ENCODE measurements around the gene NMNAT3.

DNA sequence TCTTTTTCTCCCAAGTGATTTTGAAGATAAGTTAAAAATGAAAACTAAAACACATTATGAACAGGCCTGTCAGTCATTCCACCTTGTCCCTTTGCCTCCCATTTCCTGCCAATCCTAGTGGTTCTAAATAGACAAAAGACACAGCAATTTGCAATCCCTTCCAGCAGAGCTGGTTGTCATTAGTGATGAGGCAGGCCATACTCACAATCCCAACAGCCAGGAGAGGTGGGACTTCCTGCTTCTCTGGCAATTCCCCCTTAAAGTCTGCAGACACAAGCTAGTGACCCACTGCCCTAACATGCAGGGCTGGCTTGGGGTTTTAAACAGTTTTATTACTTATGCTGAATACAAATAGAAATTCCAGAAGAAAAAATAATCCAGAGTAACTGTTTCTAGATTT, 99.9 kb downstream of the NMNAT3 start:
- TF ChIP-seq, protein P1, sequence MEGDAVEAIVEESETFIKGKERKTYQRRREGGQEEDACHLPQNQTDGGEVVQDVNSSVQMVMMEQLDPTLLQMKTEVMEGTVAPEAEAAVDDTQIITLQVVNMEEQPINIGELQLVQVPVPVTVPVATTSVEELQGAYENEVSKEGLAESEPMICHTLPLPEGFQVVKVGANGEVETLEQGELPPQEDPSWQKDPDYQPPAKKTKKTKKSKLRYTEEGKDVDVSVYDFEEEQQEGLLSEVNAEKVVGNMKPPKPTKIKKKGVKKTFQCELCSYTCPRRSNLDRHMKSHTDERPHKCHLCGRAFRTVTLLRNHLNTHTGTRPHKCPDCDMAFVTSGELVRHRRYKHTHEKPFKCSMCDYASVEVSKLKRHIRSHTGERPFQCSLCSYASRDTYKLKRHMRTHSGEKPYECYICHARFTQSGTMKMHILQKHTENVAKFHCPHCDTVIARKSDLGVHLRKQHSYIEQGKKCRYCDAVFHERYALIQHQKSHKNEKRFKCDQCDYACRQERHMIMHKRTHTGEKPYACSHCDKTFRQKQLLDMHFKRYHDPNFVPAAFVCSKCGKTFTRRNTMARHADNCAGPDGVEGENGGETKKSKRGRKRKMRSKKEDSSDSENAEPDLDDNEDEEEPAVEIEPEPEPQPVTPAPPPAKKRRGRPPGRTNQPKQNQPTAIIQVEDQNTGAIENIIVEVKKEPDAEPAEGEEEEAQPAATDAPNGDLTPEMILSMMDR (IDR thresholded peaks at IDR 0.05) = no peak
- no peak for TF ChIP-seq POLR2A (IDR thresholded peaks at IDR 0.05)

All from thyroid gland (tissue), 4 donors.